ENCODE results near the gene ATG2B.

GRCh38 chr14:96255501-96256366, 107.4 kb downstream of the ATG2B start, which contains the start of gene BDKRB1:
- TF ChIP-seq CTCF (conservative IDR thresholded peaks at IDR 0.05; ENCODE audit: low read length) (no peak), EZH2phosphoT487 (IDR thresholded peaks at IDR 0.05; ENCODE audit: borderline replicate concordance) (no peak)

All from Loucy (cell line).